Spleen (tissue), 11 donors: ENCODE results near the gene TMTC2. TPM values are rescaled to one million over a fixed set of nuclear protein-coding genes. Genes with fewer than 3 reads are reported as not detected.

Experiments used
- DNase-seq: peaks from one replicate; pipeline ENCODE4 v3.0.0-alpha.2; 2020
- H3K27ac ChIP-seq, 8 donors: fragments of 200-600 bp; sonication (generic) in 7 of 8; 1 replicate in 4 of 8; 2 replicates in 4 of 8; pipeline versions ENCODE4 v1.5.0 to v1.8.0; 2016 to 2021; ENCODE audit warnings: inconsistent platforms in 4 of 8, mild to moderate bottlenecking in 4 of 8, moderate library complexity in 1 of 8
- H3K27me3 ChIP-seq, 7 donors: fragments of 200-600 bp; sonication (generic) in 6 of 7; replicated peaks in 1 of 7; 1 replicate in 4 of 7; 2 replicates in 3 of 7; pipeline versions ENCODE4 v1.5.0 to v1.8.0; 2016 to 2021; ENCODE audit warnings: inconsistent platforms in 3 of 7, mild to moderate bottlenecking in 1 of 7
- H3K36me3 ChIP-seq, 6 donors: fragments of 200-600 bp; sonication (generic) in 5 of 6; 1 replicate in 4 of 6; 2 replicates in 2 of 6; pipeline versions ENCODE4 v1.5.0 to v1.8.0; 2016 to 2021; ENCODE audit warnings: inconsistent platforms in 2 of 6
- H3K4me1 ChIP-seq, 6 donors: fragments of 200-600 bp; sonication (generic) in 5 of 6; 1 replicate in 3 of 6; 2 replicates in 3 of 6; pipeline versions ENCODE4 v1.5.0 to v1.8.0; 2016 to 2021; ENCODE audit warnings: inconsistent platforms in 3 of 6
- H3K4me3 ChIP-seq, 8 donors: fragments of 200-600 bp; sonication (generic) in 7 of 8; 1 replicate in 4 of 8; 2 replicates in 4 of 8; pipeline versions ENCODE4 v1.5.0 to v1.8.0; 2016 to 2021; ENCODE audit warnings: inconsistent platforms in 4 of 8, mild to moderate bottlenecking in 4 of 8, moderate library complexity in 2 of 8
- H3K9me3 ChIP-seq, 8 donors: fragments of 200-600 bp; sonication (generic) in 7 of 8; 1 replicate in 4 of 8; 2 replicates in 4 of 8; pipeline versions ENCODE4 v1.5.0 to v1.8.0; 2016 to 2021; ENCODE audit warnings: inconsistent platforms in 4 of 8
- POLR2A ChIP-seq, 3 donors: fragments of 450-650 bp; IDR thresholded peaks; one replicate each; pipeline ENCODE4 v1.5.1; 2017; ENCODE audit warnings: antibody characterized with exemption in 3 of 3, mild to moderate bottlenecking in 1 of 3
- POLR2AphosphoS5 ChIP-seq, 3 donors: sonication (generic); formaldehyde crosslinking; IDR thresholded peaks; one replicate each; pipeline ENCODE4 v1.5.1; 2017; ENCODE audit warnings: antibody characterized with exemption in 3 of 3
- WGBS, 5 donors: extraction: QIAGEN DNeasy Blood & Tissue Kit in 3 of 5; methylation state at CpG; one replicate each; pipeline versions ENCODE4 v1.1.5 to v1.1.7; 2013 to 2018; 5-methylcytosine and 5-hydroxymethylcytosine counted together
- intact Hi-C: fragments of 100-400 bp; cut with DNase I; formaldehyde crosslinking; loops from one replicate; pipeline ENCODE4 v1.15.0; 2023; ENCODE audit warnings: low total_unique reads
- polyA plus RNA-seq, 3 donors: library from polyadenylated mRNA; stranded (reverse); fragments of 200-250 nt; gene quantifications; one replicate each; pipeline ENCODE4 v1.2.1, GENCODE V29; 2013
- total RNA-seq, 7 donors: library from RNA; depleted of rRNA in 3 of 7; stranded (reverse); fragments of >200 nt in 3 of 7; fragmentation: NEBNext Ultra II Directional in 4 of 7; extraction: Animal tissue kit (Norgen Biotek cat#: 25700) in 4 of 7; gene quantifications; one replicate each; pipeline versions ENCODE4 v1.1.0 to v1.2.1, GENCODE V29; 2016 to 2021
- TF ChIP-seq, protein P1 (sequence below), 11 experiments: fragments of 200-600 bp in 7 of 11; fragments of 450-650 bp in 4 of 11; sonication (generic) in 4 of 11; IDR thresholded peaks in 8 of 11; conservative IDR thresholded peaks in 3 of 11; 1 replicate in 7 of 11; 2 replicates in 4 of 11; pipeline versions ENCODE4 v1.4.0 to v1.8.0; 2016 to 2021; ENCODE audit warnings: antibody characterized with exemption in 11 of 11, inconsistent platforms in 4 of 11, mild to moderate bottlenecking in 1 of 11
- donor health status: healthy with polysubstance abuse.
- donor health status: DM: no; HTN: no; CAD: no; lungs with moderate emphysema.
- donor health status: DM: no; HTN: no; CAD: no.
- donor health status: Bipolar disorder and iron deficiency.
- donor health status: healthy.
- donor health status: DM: no; HTN: no; CAD: no.
- donor health status: DM: yes; HTN: yes; CAD: no.

The TMTC2 gene
- total and polyA plus RNA-seq, 10 donors: 0.74 to 8.5 (median 4.0) TPM

DNA sequence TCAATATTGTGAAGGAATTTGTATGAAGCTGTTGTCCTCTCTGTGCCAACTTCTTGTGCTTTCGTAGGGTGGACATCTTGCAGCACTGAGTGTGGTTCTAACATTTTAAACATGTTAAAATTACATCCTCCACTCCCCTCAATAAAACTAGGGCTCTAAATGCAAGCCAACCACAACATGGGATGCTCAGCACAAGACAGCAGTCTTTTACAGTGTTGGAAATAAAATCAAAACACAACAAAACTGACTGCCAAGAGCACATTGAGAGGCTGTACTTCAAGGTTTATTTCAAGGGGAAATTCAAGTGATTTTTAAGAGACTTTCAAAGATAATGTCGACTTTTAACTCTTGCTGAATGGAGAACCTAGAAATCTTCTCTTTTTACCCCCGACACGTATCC lies 396.9 kb downstream of the TMTC2 start:
- H3K36me3 ChIP-seq: no peaks in the 10 kb centered on the region
- whole genome bisulfite sequencing, 5 donors: 48 to 73% (median 60%) methylated on average over 4 of the region's 4 CpGs
- no peak overlapping the region for H3K4me3 ChIP-seq
- H3K4me1 ChIP-seq: no peaks in the 10 kb centered on the region
- DNase-seq: no peak
- TF ChIP-seq POLR2A (IDR thresholded peaks at IDR 0.05): no peak
- TF ChIP-seq POLR2AphosphoS5 (IDR thresholded peaks at IDR 0.05): no peak
- TF ChIP-seq, protein P1, sequence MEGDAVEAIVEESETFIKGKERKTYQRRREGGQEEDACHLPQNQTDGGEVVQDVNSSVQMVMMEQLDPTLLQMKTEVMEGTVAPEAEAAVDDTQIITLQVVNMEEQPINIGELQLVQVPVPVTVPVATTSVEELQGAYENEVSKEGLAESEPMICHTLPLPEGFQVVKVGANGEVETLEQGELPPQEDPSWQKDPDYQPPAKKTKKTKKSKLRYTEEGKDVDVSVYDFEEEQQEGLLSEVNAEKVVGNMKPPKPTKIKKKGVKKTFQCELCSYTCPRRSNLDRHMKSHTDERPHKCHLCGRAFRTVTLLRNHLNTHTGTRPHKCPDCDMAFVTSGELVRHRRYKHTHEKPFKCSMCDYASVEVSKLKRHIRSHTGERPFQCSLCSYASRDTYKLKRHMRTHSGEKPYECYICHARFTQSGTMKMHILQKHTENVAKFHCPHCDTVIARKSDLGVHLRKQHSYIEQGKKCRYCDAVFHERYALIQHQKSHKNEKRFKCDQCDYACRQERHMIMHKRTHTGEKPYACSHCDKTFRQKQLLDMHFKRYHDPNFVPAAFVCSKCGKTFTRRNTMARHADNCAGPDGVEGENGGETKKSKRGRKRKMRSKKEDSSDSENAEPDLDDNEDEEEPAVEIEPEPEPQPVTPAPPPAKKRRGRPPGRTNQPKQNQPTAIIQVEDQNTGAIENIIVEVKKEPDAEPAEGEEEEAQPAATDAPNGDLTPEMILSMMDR (IDR thresholded peaks at IDR 0.05 in 8 of 11, conservative IDR thresholded peaks at IDR 0.05 in 3 of 11): no peak
- intact Hi-C loops: no loop called here
- no peaks in the 10 kb centered on the region for H3K27me3 ChIP-seq
- no peak overlapping the region for H3K27ac ChIP-seq
- no peaks in the 10 kb centered on the region for H3K9me3 ChIP-seq

DNA sequence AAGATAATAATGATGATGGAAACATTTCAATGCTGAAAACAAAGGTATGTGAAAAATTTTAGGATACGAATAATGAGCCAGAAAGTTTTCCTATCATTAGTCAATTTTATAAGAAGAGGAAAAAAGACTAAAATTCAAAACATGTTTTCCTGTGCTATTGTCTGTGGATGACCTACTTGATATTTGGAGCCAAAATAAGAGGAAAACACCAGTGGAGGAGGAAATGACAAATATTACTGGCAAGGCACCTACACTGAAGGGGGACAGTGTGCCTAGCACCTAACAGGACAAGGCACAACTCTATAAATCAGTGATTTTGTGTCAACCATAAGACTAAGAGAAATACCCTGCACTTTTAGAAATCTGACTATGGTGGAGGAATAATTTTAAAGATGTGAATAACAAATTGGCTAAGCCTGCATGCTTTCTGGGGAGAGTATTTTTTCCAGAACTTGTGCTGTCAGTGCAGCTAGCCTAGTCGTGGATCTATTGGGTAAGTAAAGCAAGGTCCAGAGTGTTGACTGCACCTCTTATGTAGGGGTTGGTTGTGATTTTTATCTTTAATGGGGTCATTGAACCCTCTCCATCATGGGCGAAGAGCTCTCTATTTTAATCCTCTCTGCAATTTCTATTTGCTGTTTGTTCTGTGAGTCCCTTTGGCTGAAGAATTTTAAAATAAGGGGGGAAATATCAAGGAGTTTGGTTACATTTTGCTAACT lies 398.0 kb downstream of the TMTC2 start:
- intact Hi-C loops: no loop called here
- no peak for TF ChIP-seq POLR2AphosphoS5 (IDR thresholded peaks at IDR 0.05)
- no peak for TF ChIP-seq POLR2A (IDR thresholded peaks at IDR 0.05)
- TF ChIP-seq, protein P1 (IDR thresholded peaks at IDR 0.05 in 8 of 11, conservative IDR thresholded peaks at IDR 0.05 in 3 of 11): no peak
- Histone ChIP-seq H3K9me3 (no peaks in the 10 kb centered on the region), H3K4me1 (no peaks in the 10 kb centered on the region), H3K36me3 (no peaks in the 10 kb centered on the region), H3K27ac (no peak overlapping the region), H3K4me3 (no peak overlapping the region), H3K27me3 (no peaks in the 10 kb centered on the region)
- DNase-seq: no peak
- WGBS, 5 donors: 68 to 89% (median 73%) methylated on average over 3 of the region's 3 CpGs

DNA sequence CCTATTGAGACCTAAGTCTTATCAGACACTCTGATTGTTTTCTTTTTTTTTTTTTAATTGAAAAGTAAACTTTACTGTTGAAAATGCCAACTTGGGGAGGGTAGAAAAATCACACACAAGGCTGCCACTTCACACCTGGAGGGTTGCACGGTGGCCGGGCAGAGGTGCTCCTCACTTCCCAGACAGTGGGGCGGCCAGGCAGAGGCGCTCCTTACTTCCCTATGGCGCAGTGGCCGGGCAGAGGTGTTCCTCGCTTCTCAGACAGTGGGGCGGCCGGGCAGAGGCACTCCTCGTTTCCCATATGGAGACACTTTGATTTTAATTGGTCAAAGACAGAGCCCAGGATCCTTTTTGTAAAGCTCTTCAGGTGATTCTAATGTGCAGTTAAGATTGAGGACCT lies 399.3 kb downstream of the TMTC2 start:
- no peak for DNase-seq
- 90 to 100% (median 96%) methylated on average over 10 of the region's 10 CpGs for WGBS, 5 donors
- Histone ChIP-seq H3K4me1 (no peaks in the 10 kb centered on the region), H3K27me3 (no peaks in the 10 kb centered on the region), H3K27ac (no peak overlapping the region), H3K36me3 (no peaks in the 10 kb centered on the region), H3K4me3 (no peak overlapping the region), H3K9me3 (no peaks in the 10 kb centered on the region)
- TF ChIP-seq POLR2A (IDR thresholded peaks at IDR 0.05) (no peak), POLR2AphosphoS5 (IDR thresholded peaks at IDR 0.05) (no peak)
- TF ChIP-seq, protein P1 (IDR thresholded peaks at IDR 0.05 in 8 of 11, conservative IDR thresholded peaks at IDR 0.05 in 3 of 11): no peak
- intact Hi-C loops: no loop called here

DNA sequence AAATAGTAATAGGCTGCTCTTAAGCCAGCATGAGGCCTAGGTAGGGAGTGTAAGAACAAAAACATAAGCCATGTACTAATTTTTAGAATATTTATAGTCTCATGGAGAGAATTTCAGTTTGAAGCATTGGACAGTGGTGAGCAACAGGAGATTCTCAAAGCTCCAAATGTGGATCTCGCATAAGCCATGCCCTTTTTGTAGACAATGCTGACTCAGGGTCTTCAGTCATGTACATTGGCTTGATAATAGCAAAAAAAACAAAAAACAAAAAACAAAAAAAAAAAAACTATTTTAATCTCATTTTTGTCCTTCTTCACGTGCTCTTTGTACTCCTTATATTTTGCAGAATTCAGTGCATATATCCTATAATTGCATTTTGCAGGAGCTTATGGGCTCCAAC lies 402.9 kb downstream of the TMTC2 start:
- Histone ChIP-seq H3K27ac (no peak overlapping the region), H3K4me3 (no peak overlapping the region), H3K4me1 (no peaks in the 10 kb centered on the region), H3K36me3 (no peaks in the 10 kb centered on the region), H3K9me3 (no peaks in the 10 kb centered on the region), H3K27me3 (no peaks in the 10 kb centered on the region)
- 88 to 96% (median 93%) methylated on average over 2 of the region's 2 CpGs for WGBS, 5 donors
- TF ChIP-seq, protein P1 (IDR thresholded peaks at IDR 0.05 in 8 of 11, conservative IDR thresholded peaks at IDR 0.05 in 3 of 11): no peak
- TF ChIP-seq POLR2AphosphoS5 (IDR thresholded peaks at IDR 0.05) (no peak), POLR2A (IDR thresholded peaks at IDR 0.05) (no peak)
- DNase-seq: no peak
- intact Hi-C loops: no loop called here
